GM18526 (cell line): ENCODE data around the gene VEGFD.

Experiments
- POLR2A ChIP-seq: IDR thresholded peaks from 3 replicates; pipeline ENCODE4 v1.6.1; 2011; ENCODE audit not compliant: insufficient read length; ENCODE audit errors: extremely low read depth

Gene VEGFD

GRCh38 chrX:15391850-15392249 lies 7.6 kb upstream of the VEGFD start:
- TF ChIP-seq POLR2A, result no peak

DNA sequence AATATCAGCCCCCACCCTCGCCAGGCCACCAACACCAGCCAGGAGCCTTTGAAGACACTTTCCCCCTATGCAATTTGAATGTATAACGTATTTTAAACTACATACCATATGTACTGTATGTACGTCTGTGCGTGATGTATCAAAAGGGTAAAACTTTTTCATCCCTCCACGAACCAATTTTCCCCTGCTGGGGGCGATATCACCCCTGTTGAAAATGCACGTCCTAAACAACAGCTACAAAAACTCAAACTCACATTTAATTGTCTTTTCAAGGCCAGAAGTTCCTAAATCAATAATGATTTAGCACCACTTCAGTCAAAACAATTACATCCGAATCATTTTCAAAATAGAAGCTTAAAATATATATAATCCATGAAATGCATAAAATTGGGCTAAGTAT lies 1.4 kb downstream of the VEGFD start:
- TF ChIP-seq POLR2A, result no peak

- no peak for TF ChIP-seq POLR2A
These were observed 7.3 kb downstream of the VEGFD start for GRCh38 chrX:15376956-15377355.

DNA sequence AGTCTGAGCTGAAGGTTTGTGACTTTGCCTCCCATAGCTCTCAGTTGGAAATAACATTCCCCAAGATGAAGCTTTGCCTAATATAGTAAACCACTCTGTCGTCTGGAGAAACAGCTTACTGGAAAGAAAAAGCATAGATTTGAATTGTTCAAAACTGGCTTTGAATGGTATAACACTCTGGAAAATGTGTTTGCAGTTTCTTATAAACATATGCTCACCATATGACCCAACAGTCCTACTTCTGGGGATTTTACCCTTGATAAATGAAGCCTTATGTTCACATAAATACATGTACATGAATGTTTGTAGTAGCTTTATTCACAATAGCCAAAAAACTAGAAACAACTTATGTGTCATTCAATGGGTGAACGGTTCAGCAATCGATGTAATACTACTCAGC lies 10.2 kb downstream of the VEGFD start:
- no peak for TF ChIP-seq POLR2A

- no peak for TF ChIP-seq POLR2A
These were observed 17.5 kb downstream of the VEGFD start for GRCh38 chrX:15366506-15367352.

- TF ChIP-seq POLR2A, result no peak
These were observed 24.5 kb downstream of the VEGFD start for GRCh38 chrX:15359701-15360100.

- no peak for TF ChIP-seq POLR2A
These were observed 25.7 kb downstream of the VEGFD start for GRCh38 chrX:15358533-15358932.

DNA sequence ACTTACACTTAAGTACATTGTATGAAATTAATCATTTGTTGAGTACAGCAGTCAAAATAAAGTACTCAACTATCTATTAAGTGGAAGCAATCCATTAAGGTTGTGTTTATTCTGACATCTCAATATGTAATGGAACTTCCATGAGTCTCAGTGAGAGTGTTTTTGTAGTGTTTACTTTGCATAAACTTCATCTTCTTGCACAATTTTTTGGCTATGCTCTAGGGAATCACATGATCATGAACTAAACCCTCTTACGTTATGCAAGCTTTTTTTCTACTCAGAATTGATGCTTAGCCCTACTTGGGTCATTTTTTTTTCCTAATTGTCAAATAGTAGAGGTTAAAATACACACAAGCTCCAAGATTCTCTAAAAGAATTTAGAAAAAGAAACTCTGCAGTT lies 27.8 kb downstream of the VEGFD start:
- TF ChIP-seq POLR2A, result no peak

- TF ChIP-seq POLR2A, result no peak
These were observed 33.8 kb downstream of the VEGFD start for GRCh38 chrX:15350329-15350996.

- TF ChIP-seq POLR2A, result no peak
These were observed 35.2 kb downstream of the VEGFD start for GRCh38 chrX:15349046-15349445.

- TF ChIP-seq POLR2A, result no peak
These were observed 38.2 kb downstream of the VEGFD start for GRCh38 chrX:15345976-15346375.

- TF ChIP-seq POLR2A, result no peak
These were observed 40.1 kb downstream of the VEGFD start for GRCh38 chrX:15344106-15344505.

DNA sequence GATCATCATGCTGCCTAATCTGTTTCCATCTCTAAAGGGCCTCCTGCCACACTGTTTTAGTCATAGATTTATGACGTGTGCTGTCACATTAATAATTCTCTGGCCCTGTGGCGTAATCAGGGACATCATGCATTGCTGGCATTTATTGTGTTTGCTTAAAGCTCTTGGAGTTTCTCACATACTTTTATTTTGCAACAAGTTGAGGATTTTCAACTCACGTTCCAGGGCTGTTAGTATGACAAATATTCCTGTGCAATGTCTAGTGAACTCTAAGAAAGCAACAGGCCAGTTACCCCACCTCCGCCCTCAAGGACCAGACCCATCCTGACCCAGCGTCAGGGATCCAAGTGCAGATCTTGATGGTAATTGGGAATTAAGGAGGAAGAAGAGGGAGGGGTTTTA lies 41.1 kb downstream of the VEGFD start:
- no peak for TF ChIP-seq POLR2A

DNA sequence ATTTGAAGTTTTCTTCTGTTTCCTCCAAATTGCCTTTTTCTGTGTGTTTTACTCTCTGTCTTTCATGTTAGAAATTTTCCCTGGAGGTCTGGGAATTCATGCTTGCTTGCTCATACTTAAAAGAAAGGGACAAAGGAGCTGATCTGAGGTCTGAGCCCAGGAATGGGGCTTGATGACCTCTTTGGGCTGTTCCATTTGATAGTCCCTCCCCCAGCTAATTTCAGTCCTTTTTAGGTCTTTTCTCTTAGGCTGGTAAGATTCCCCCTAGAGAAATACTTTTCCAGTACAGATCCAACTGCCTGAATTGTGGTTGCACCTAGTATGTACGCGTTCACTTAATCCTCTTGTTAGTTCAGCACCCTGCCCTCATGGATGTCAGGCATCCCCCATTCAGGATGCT lies 43.3 kb downstream of the VEGFD start:
- no peak for TF ChIP-seq POLR2A

GRCh38 chrX:15336023-15336413 lies 48.2 kb downstream of the VEGFD start:
- TF ChIP-seq POLR2A, result no peak
